ENCODE measurements around the gene TSPAN32.

TSPAN32 gene

GRCh38 chr11:2301631-2302305 lies at the start of gene TSPAN32, which contains the start of gene C11orf21:
Gene TSPAN32, plus strand, starts transcription at chr11:2302013. Its CDS starts 137 bp downstream, at chr11:2302150.
Gene C11orf21, minus strand, starts transcription at chr11:2301918. Its CDS starts 110 bp downstream, at chr11:2301808.
- DNase-seq (ENCODE audit: low read depth, low spot score): no peak

DNA sequence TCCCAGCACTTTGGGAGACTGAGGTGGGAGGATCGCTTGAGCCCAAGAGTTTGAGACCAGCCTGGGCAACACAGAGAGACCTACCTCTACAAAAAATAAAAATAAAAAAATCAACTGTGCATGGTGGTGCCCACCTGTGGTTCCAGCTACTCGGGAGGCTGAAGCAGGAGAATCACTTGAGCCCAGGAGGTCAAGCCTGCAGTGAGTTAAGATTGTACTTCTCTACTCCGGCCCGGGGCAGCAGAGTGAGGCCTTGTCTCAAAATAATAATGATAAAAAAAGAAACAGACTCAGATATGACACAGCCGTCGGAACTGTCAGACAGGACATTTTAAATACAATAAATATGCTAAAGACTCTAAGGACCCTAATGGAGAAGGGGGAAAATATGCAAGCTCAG lies 49.8 kb upstream of the TSPAN32 start:
- no peak for DNase-seq (ENCODE audit: low read depth, low spot score)

DNA sequence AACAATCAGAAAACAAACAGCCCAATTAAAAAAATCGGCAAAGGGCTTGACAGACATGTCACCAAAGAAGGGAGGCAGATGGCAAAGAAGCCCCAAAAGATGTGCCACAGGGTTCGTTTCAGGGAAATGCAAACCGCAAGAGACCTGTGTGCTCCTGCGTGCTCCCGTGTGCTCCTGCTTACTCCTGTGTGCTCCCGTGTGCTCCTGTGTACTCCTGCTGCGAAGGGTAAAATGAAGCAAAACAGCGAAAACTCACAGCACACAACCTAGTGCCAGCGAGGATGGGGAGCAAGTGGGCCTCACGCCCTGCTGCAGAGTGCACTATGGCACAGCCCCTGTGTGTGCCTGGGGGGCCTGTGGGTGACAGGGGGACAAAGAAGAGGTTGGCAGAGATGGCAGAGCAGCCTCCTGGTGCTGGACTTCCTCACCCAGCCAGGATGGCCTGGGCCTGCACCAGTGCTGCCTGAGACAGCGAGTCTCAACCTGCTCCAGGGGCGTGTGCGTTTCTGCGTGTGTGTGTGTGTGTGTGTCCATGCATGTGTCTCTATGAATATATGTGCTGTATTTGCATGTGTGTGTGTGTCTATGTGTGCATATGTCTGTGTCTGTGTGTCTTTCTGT lies 45.4 kb upstream of the TSPAN32 start:
- DNase-seq (ENCODE audit: low read depth, low spot score): no peak

- DNase-seq (ENCODE audit: low read depth, low spot score): no peak
Observed at GRCh38 chr11:2256951-2257700, 44.7 kb upstream of the TSPAN32 start.

GRCh38 chr11:2258501-2259465 lies 43.0 kb upstream of the TSPAN32 start:
- DNase-seq (ENCODE audit: low read depth, low spot score): no peak

- no peak for DNase-seq (ENCODE audit: low read depth, low spot score)
Observed at GRCh38 chr11:2259466-2259830, 42.4 kb upstream of the TSPAN32 start.

DNA sequence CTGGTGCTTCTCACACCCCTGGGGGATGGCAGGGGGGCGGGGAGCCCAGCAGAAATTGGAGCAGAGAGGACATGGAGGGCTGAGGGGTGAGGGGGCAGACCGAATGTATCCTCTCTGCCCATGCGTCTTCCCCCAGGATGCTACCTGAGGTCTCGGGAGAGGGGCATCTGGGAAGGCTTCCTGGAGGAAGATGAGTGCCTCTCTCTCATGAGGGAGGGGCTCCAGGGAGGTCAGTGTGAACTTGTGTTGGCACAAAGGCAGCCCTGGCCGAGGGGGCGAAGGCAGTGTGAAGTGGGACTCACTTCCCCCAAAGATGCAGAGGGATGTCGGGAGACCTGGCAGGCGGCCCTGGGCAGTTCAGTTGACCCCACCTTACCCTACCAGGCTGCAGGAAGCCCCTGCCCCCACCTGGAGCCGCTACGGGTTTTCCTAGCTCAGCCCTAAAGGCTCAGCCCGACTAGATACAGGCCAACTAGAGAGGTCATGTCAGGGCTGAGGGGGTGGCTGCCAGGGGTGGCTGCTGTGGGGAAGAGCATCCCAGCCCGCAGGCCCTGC lies 41.8 kb upstream of the TSPAN32 start:
- no peak for DNase-seq (ENCODE audit: low read depth, low spot score)

- DNase-seq (ENCODE audit: low read depth, low spot score): no peak
Observed at GRCh38 chr11:2260491-2261364, 41.1 kb upstream of the TSPAN32 start.

GRCh38 chr11:2261436-2262230 lies 40.2 kb upstream of the TSPAN32 start:
- DNase-seq (ENCODE audit: low read depth, low spot score): no peak

- DNase-seq (ENCODE audit: low read depth, low spot score): no peak
Observed at GRCh38 chr11:2262301-2263070, 39.3 kb upstream of the TSPAN32 start.

DNA sequence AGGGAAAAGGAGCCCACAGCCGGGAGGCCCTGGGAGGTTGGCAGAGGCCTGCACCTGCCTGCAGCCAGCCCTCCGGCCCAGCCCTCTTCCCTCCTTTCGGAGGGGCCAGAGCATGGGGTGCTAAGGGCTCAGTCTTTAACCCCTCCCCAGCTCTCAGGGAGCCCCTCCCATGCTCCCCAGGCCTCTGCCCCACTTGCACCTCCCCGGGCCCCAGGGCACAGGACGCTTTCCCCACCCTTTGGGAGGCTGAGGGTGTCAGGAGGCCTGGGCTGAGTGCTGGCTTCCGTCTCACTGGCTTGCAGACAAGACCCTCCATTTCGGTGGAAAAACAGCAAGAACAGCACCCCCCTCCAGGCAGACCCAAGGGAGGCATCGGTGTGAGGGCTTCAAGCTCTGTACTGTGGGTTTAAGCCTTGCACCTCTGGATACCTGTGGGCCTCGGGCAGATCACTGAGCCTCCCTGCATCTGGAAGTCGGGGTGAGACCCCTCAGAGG lies 38.7 kb upstream of the TSPAN32 start:
- no peak for DNase-seq (ENCODE audit: low read depth, low spot score)

DNA sequence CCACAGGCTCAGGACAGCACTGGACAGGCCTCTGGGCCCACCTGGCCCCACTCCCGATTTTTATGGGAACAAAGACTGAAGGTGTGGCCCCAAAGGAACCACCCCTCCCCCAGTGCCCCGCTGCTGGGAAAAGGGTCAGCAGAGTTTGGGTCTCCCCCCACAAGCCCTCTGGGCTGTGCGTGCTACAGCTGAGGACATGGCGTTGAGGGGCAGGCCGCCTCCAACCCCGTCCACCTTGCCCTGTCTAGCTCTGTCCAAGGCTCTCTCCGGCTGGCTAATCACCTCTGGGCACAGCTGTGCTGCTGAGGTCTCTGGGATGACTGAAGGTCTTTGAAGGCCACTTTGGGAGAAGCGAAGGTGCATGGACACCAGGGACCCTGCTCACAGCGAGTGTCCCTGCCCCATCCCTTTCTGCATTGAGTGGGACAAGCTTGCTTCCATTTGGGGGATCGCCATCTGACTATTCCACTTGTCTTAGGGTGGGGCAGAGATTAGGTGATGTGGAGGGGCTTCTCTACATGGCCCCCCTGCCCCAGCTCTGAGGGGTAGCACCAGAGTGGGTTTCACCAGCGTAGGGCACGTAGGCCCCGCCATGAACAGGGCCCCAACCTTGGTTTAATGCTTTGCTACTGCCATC lies 38.0 kb upstream of the TSPAN32 start:
- DNase-seq (ENCODE audit: low read depth, low spot score): no peak

DNA sequence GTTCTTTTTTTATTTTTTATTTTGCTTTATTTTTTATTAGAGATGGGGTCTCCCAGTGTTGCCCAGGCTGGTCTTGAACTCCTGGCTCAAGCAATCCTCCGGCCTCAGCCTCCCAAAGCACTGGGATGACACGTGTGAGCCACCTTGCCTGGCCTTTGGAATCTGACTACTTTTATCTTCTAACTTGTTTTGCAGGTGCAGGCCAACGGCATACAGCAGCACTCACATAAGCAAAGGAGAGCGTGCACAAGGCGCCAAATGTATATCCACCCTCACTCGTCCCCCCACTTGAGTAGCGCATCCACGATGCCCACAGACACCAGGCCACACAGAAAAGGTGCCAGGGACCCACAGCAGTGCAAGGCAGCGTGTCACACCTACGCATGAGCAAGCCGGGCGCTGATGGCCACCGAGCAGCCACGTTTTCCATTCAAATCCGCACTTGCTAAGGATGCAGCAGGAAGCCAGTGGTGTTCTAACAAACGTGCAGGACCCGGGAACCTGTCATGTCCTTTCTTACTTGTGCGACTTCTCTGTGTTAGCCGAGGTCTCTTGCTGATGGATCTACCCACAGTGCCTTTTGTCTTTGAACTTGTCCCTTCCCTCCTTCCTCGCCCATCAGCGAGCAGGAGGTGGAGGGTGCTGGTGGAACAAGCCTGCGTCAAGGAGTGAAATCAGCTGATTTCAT lies 37.3 kb upstream of the TSPAN32 start:
- DNase-seq (ENCODE audit: low read depth, low spot score): no peak

GRCh38 chr11:2265396-2265795 lies 36.4 kb upstream of the TSPAN32 start:
- no peak for DNase-seq (ENCODE audit: low read depth, low spot score)

DNA sequence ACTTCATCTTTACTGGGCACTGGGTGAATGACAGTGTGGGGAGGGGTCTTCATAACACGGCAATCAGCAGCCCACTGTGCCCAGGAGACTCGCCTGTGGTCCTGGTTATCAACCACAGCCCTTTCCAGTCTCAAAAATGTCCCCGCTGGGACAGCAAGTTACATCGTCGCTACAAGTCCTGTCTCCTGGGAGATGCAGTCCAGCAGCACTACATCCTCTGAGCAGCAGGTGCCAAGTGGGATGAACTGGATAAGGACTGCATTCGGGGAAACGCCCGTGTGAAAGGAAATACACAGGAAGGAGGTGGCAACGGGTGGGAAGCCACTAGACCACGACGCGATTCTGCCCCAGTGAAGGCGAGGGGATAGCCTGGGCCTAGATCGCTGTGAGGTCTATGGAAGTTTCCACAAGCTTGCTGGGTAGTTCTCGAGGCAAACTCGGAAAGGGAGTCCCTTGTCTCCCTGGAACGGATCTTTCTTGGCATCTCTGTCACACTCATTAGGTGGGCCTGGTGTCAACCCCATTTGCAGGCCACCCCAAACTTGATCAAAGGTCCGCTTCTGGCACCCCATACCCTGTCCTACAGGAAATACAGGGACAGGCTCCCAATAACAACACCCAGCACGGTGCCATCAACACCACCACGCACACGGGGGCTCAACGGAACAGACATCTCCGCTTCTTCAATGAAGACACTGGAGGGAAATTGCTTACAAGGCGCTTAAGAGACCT lies 35.8 kb upstream of the TSPAN32 start:
- DNase-seq (ENCODE audit: low read depth, low spot score): no peak

GRCh38 chr11:2266586-2267305 lies 35.1 kb upstream of the TSPAN32 start:
- DNase-seq (ENCODE audit: low read depth, low spot score): no peak

Data from smooth muscle cell of the brain vasculature (primary cell).